WTC11 (cell line): ENCODE measurements around the gene RPL12. TPM values are rescaled to one million over a fixed set of nuclear protein-coding genes. Genes with fewer than 3 reads are reported as not detected.

Source experiments
- ATAC-seq: fragments of 200-7000 bp; cut with Tn5 transposase; 2 replicates; pipeline ENCODE4 v1.10.0; 2021; ENCODE audit warnings: mild to moderate bottlenecking, moderate library complexity
- CTCF ChIA-PET: fragments of 300-600 bp; sonication (Branson Sonifier 250); formaldehyde crosslinking; loops from one replicate; lab custom pipeline; 2021; ENCODE audit warnings: antibody characterized with exemption; lab: Charles Lee
- POLR2A ChIA-PET: fragments of 350-600 bp; sonication (Branson Sonifier 250); formaldehyde crosslinking; loops from one replicate; lab custom pipeline; 2021; ENCODE audit warnings: antibody characterized with exemption; lab: Charles Lee
- DNase-seq: peaks from one replicate; pipeline ENCODE4 v3.0.0; 2021; ENCODE audit warnings: low spot score
- H3K27ac Mint-ChIP-seq: 2 replicates; pipeline ENCODE4 v1.8.0; 2021; ENCODE audit warnings: mixed read lengths
- H3K27me3 Mint-ChIP-seq: 2 replicates; pipeline ENCODE4 v1.8.0; 2021; ENCODE audit warnings: low read depth, mild to moderate bottlenecking, moderate library complexity, mixed read lengths
- H3K36me3 Mint-ChIP-seq: 2 replicates; pipeline ENCODE4 v1.8.0; 2021; ENCODE audit warnings: mixed read lengths
- H3K4me1 Mint-ChIP-seq: 2 replicates; pipeline ENCODE4 v1.8.0; 2022; ENCODE audit warnings: mixed read lengths
- H3K4me3 Mint-ChIP-seq: 2 replicates; pipeline ENCODE4 v1.8.0; 2021; ENCODE audit warnings: mild to moderate bottlenecking, moderate library complexity, mixed read lengths
- H3K9me3 Mint-ChIP-seq: 2 replicates; pipeline ENCODE4 v1.8.0; 2021; ENCODE audit warnings: mixed read lengths
- ATF1 ChIP-seq: sonication (generic); formaldehyde crosslinking; IDR thresholded peaks from 2 replicates; pipeline ENCODE4 v1.8.1; 2023; ENCODE audit warnings: mild to moderate bottlenecking, moderate library complexity, missing genetic modification reagents
- ATF2 ChIP-seq: sonication (generic); formaldehyde crosslinking; IDR thresholded peaks from 2 replicates; pipeline ENCODE4 v1.8.1; 2022; ENCODE audit warnings: low read depth, missing genetic modification reagents, borderline replicate concordance
- CBFB ChIP-seq: sonication (generic); formaldehyde crosslinking; IDR thresholded peaks from 2 replicates; pipeline ENCODE4 v1.8.1; 2022; ENCODE audit warnings: mild to moderate bottlenecking, low read depth, missing genetic modification reagents
- CREM ChIP-seq: sonication (generic); formaldehyde crosslinking; IDR thresholded peaks from 2 replicates; pipeline ENCODE4 v1.8.1; 2022; ENCODE audit warnings: mild to moderate bottlenecking, missing genetic modification reagents, moderate library complexity
- ETV6 ChIP-seq: sonication (generic); formaldehyde crosslinking; IDR thresholded peaks from 2 replicates; pipeline ENCODE4 v1.8.1; 2022; ENCODE audit warnings: mild to moderate bottlenecking, missing genetic modification reagents
- FOXJ3 ChIP-seq: sonication (generic); formaldehyde crosslinking; IDR thresholded peaks from 2 replicates; pipeline ENCODE4 v1.9.0; 2021; ENCODE audit warnings: missing genetic modification reagents, mild to moderate bottlenecking, borderline replicate concordance
- FOXP1 ChIP-seq: sonication (generic); formaldehyde crosslinking; IDR thresholded peaks from 2 replicates; pipeline ENCODE4 v1.8.0; 2022; ENCODE audit warnings: missing genetic modification reagents, mild to moderate bottlenecking, moderate library complexity, borderline replicate concordance
- IRF1 ChIP-seq: sonication (generic); formaldehyde crosslinking; IDR thresholded peaks from 2 replicates; pipeline ENCODE4 v1.8.0; 2023; ENCODE audit warnings: missing genetic modification reagents
- JAZF1 ChIP-seq: fragments of 250-450 bp; sonication (Bioruptor Pico); IDR thresholded peaks from 2 replicates; pipeline ENCODE4 v1.9.0; 2021; ENCODE audit warnings: moderate library complexity, mild to moderate bottlenecking, inconsistent platforms
- NFATC4 ChIP-seq: fragments of 250-450 bp; sonication (Bioruptor Pico); IDR thresholded peaks from 2 replicates; pipeline ENCODE4 v1.9.0; 2021; ENCODE audit warnings: mild to moderate bottlenecking
- PRRX2 ChIP-seq: fragments of 250-450 bp; sonication (Bioruptor Pico); IDR thresholded peaks from 2 replicates; pipeline ENCODE4 v1.8.0; 2021; ENCODE audit warnings: mild to moderate bottlenecking
- RORB ChIP-seq: fragments of 250-450 bp; sonication (Bioruptor Pico); IDR thresholded peaks from 2 replicates; pipeline ENCODE4 v1.9.0; 2021; ENCODE audit warnings: mild to moderate bottlenecking
- SMAD4 ChIP-seq: sonication (generic); formaldehyde crosslinking; IDR thresholded peaks from 2 replicates; pipeline ENCODE4 v1.8.0; 2022; ENCODE audit warnings: mild to moderate bottlenecking, missing genetic modification reagents
- TCF7 ChIP-seq: sonication (generic); formaldehyde crosslinking; IDR thresholded peaks from 2 replicates; pipeline ENCODE4 v1.8.0; 2022; ENCODE audit warnings: mild to moderate bottlenecking, low read depth, missing genetic modification reagents, moderate library complexity
- TEAD4 ChIP-seq: sonication (generic); formaldehyde crosslinking; IDR thresholded peaks from 2 replicates; pipeline ENCODE4 v1.8.0; 2022; ENCODE audit warnings: mild to moderate bottlenecking, missing genetic modification reagents
- ZNF121 ChIP-seq: sonication (generic); formaldehyde crosslinking; IDR thresholded peaks from 2 replicates; pipeline ENCODE4 v1.8.0; 2023; ENCODE audit warnings: missing genetic modification reagents
- ZNF138 ChIP-seq: sonication (generic); formaldehyde crosslinking; conservative IDR thresholded peaks from 2 replicates; pipeline ENCODE4 v1.8.1; 2022; ENCODE audit warnings: mild to moderate bottlenecking, moderate library complexity, missing genetic modification reagents
- ZNF232 ChIP-seq: sonication (generic); formaldehyde crosslinking; IDR thresholded peaks from 2 replicates; pipeline ENCODE4 v1.8.0; 2022; ENCODE audit warnings: mild to moderate bottlenecking, missing genetic modification reagents
- ZNF263 ChIP-seq: sonication (generic); formaldehyde crosslinking; IDR thresholded peaks from 2 replicates; pipeline ENCODE4 v1.8.1; 2022; ENCODE audit warnings: low read depth, mild to moderate bottlenecking, moderate library complexity, missing genetic modification reagents
- ZNF317 ChIP-seq: sonication (generic); formaldehyde crosslinking; IDR thresholded peaks from 2 replicates; pipeline ENCODE4 v1.8.1; 2023; ENCODE audit warnings: low read depth, mild to moderate bottlenecking, moderate library complexity, missing genetic modification reagents, borderline replicate concordance
- ZNF396 ChIP-seq: fragments of 250-450 bp; sonication (Bioruptor Pico); IDR thresholded peaks from 2 replicates; pipeline ENCODE4 v1.8.0; 2021; ENCODE audit warnings: mild to moderate bottlenecking, moderate library complexity, borderline replicate concordance
- ZNF416 ChIP-seq: fragments of 250-450 bp; sonication (Bioruptor Pico); IDR thresholded peaks from 2 replicates; pipeline ENCODE4 v1.9.0; 2021; ENCODE audit warnings: mild to moderate bottlenecking, inconsistent platforms
- total RNA-seq: library from RNA; stranded (reverse); gene quantifications from 3 replicates; pipeline ENCODE4 v1.2.3, GENCODE V29; 2021
- TF ChIP-seq, protein P1 (sequence below): sonication (generic); formaldehyde crosslinking; conservative IDR thresholded peaks from 2 replicates; pipeline ENCODE4 v1.8.1; 2022; ENCODE audit warnings: mild to moderate bottlenecking, missing genetic modification reagents
- TF ChIP-seq, protein P2 (sequence below): sonication (generic); formaldehyde crosslinking; IDR thresholded peaks from 2 replicates; pipeline ENCODE4 v1.8.1; 2023; ENCODE audit warnings: mild to moderate bottlenecking, missing genetic modification reagents
- TF ChIP-seq, protein P3 (sequence below): sonication (generic); formaldehyde crosslinking; IDR thresholded peaks from 2 replicates; pipeline ENCODE4 v1.8.1; 2023; ENCODE audit warnings: mild to moderate bottlenecking, missing genetic modification reagents, moderate library complexity
- TF ChIP-seq, protein P4 (sequence below): sonication (generic); formaldehyde crosslinking; IDR thresholded peaks from 2 replicates; pipeline ENCODE4 v1.8.1; 2022; ENCODE audit warnings: mild to moderate bottlenecking, moderate library complexity, missing genetic modification reagents

The RPL12 gene
- total RNA-seq, 1 experiment from 2014 or later, result 1,902 TPM

DNA sequence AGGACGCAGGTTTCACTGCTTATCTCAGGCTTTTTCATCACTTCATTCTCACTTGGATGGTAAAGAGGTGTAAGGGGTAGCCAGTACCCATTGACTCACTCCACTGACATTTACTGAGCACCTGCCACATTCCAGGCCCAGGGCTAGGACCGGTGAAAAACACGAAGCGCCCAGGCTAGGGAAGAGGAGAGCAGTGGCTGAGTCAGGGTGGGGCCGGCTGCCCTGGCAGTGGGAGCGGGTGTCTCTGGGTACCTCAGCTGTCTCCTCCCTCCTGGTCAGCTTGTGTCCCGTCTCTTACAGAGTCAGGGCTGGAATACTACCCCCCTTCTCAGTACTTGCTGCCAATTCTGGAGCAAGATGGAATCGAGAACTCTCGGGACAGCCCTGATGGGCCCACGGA lies 22.3 kb upstream of the RPL12 start:
- Mint-ChIP-seq H3K4me1 (0 out of 2 replicates have a peak, but pooled peaks cover 4% of the 10 kb centered on the region), H3K9me3 (no peaks in the 10 kb centered on the region), H3K27me3 (no peaks in the 10 kb centered on the region), H3K27ac (no peak overlapping the region), H3K36me3 (peaks cover 42% of the 10 kb centered on the region), H3K4me3 (no peak overlapping the region)
- ChIA-PET CTCF (interaction anchor here (1.1 kb wide), 1 partner anchor 30 kb away, joined by 4 read pairs; no protein-coding TSS in a partner anchor), POLR2A (interaction anchor here (0.7 kb wide), 1 partner anchor 287 kb away, joined by 3 read pairs; no protein-coding TSS in a partner anchor)
- no peak for ATAC-seq
- TF ChIP-seq, protein P1, sequence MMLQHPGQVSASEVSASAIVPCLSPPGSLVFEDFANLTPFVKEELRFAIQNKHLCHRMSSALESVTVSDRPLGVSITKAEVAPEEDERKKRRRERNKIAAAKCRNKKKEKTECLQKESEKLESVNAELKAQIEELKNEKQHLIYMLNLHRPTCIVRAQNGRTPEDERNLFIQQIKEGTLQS (CRISPR knock-in tag), result no peak
- TF ChIP-seq CBFB (CRISPR knock-in tag) (no peak), TEAD4 (CRISPR knock-in tag) (no peak)
- no peak for DNase-seq

DNA sequence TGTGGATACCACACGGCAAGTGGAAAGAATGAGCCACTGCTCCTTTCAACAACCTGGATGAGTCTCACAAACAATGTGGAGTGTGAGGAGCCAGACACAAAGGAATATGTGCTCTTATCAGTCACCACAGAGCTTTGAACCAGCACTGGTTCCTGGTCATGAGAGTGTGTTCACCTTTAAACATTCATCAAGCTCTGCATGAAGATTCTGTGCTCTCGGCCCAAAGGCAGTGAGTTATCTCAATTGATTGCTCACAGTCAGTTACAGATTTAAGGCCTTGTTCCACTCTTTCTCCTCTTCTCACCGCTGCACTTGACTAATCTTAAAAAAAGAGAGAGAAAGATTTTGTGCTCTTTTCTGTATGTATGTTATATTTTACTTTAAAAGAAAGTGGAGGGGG lies 19.5 kb upstream of the RPL12 start:
- TF ChIP-seq, protein P2, sequence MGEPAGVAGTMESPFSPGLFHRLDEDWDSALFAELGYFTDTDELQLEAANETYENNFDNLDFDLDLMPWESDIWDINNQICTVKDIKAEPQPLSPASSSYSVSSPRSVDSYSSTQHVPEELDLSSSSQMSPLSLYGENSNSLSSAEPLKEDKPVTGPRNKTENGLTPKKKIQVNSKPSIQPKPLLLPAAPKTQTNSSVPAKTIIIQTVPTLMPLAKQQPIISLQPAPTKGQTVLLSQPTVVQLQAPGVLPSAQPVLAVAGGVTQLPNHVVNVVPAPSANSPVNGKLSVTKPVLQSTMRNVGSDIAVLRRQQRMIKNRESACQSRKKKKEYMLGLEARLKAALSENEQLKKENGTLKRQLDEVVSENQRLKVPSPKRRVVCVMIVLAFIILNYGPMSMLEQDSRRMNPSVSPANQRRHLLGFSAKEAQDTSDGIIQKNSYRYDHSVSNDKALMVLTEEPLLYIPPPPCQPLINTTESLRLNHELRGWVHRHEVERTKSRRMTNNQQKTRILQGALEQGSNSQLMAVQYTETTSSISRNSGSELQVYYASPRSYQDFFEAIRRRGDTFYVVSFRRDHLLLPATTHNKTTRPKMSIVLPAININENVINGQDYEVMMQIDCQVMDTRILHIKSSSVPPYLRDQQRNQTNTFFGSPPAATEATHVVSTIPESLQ (CRISPR knock-in tag), result no peak
- TF ChIP-seq ZNF263 (CRISPR knock-in tag), result no peak
- TF ChIP-seq ZNF396 (CRISPR knock-in tag), result no peak
- TF ChIP-seq JAZF1 (CRISPR knock-in tag), result no peak
- no peak for TF ChIP-seq FOXP1 (CRISPR knock-in tag)
- no peak for TF ChIP-seq CREM (CRISPR knock-in tag)
- no peak for TF ChIP-seq ZNF138
- no peak for TF ChIP-seq ETV6 (CRISPR knock-in tag)
- no peak for TF ChIP-seq ZNF121 (CRISPR knock-in tag)
- TF ChIP-seq ATF1 (CRISPR knock-in tag), result no peak
- TF ChIP-seq NFATC4, result no peak
- no peak for TF ChIP-seq ZNF317 (CRISPR knock-in tag)
- TF ChIP-seq ZNF232 (CRISPR knock-in tag), result no peak
- TF ChIP-seq TCF7 (CRISPR knock-in tag), result no peak
- TF ChIP-seq, protein P3, sequence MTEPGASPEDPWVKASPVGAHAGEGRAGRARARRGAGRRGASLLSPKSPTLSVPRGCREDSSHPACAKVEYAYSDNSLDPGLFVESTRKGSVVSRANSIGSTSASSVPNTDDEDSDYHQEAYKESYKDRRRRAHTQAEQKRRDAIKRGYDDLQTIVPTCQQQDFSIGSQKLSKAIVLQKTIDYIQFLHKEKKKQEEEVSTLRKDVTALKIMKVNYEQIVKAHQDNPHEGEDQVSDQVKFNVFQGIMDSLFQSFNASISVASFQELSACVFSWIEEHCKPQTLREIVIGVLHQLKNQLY (CRISPR knock-in tag), result no peak
- no peak for TF ChIP-seq FOXJ3 (CRISPR knock-in tag)
- POLR2A ChIA-PET, result interaction anchor here (0.6 kb wide), 1 partner anchor 18 kb away, joined by 3 read pairs; no protein-coding TSS in a partner anchor
- H3K27me3 Mint-ChIP-seq, result no peaks in the 10 kb centered on the region
- DNase-seq (no peak), ATAC-seq (no peak)
- CTCF ChIA-PET, result interaction anchor here (0.7 to 2.0 kb wide), 6 partner anchors 10 to 264 kb away, joined by 3 to 9 read pairs (median 4); partner anchors contain the start of gene TOR2A
- no peaks in the 10 kb centered on the region for H3K9me3 Mint-ChIP-seq
- no peak overlapping the region for H3K4me3 Mint-ChIP-seq
- no peak overlapping the region for H3K27ac Mint-ChIP-seq
- H3K4me1 Mint-ChIP-seq, result 0 out of 2 replicates have a peak, but pooled peaks cover 4% of the 10 kb centered on the region
- peaks cover 44% of the 10 kb centered on the region for H3K36me3 Mint-ChIP-seq

- no peak for DNase-seq
- POLR2A ChIA-PET, result no interaction called here
- Mint-ChIP-seq H3K27ac (no peak overlapping the region), H3K9me3 (no peaks in the 10 kb centered on the region), H3K4me3 (no peak overlapping the region), H3K4me1 (0 out of 2 replicates have a peak, but pooled peaks cover 4% of the 10 kb centered on the region), H3K36me3 (peaks cover 36% of the 10 kb centered on the region), H3K27me3 (no peaks in the 10 kb centered on the region)
- CTCF ChIA-PET, result interaction anchor here (0.9 kb wide), 1 partner anchor 37 kb away, joined by 4 read pairs; no protein-coding TSS in a partner anchor
- ATAC-seq, result no peak
- TF ChIP-seq SMAD4 (CRISPR knock-in tag), result no peak
- TF ChIP-seq ATF2 (CRISPR knock-in tag), result no peak
- TF ChIP-seq, protein P4, sequence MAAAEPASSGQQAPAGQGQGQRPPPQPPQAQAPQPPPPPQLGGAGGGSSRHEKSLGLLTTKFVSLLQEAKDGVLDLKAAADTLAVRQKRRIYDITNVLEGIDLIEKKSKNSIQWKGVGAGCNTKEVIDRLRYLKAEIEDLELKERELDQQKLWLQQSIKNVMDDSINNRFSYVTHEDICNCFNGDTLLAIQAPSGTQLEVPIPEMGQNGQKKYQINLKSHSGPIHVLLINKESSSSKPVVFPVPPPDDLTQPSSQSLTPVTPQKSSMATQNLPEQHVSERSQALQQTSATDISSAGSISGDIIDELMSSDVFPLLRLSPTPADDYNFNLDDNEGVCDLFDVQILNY, result no peak
- TF ChIP-seq ZNF416 (CRISPR knock-in tag), result no peak
- TF ChIP-seq IRF1 (CRISPR knock-in tag), result no peak
- TF ChIP-seq, protein P2 (CRISPR knock-in tag), result no peak
- TF ChIP-seq JAZF1 (CRISPR knock-in tag), result no peak
- no peak for TF ChIP-seq PRRX2 (CRISPR knock-in tag)
- no peak for TF ChIP-seq RORB
These were observed 16.4 kb upstream of the RPL12 start for GRCh38 chr9:127467621-127468020.
